DMS114 treated with DMSO at 0.1 percent for 48 hours (cell line): ENCODE results near the gene TEX54.

Experiments used
- DNase-seq: peaks from one replicate; lab custom pipeline; 2025; ENCODE audit not compliant: unreplicated experiment; lab: John Stamatoyannopoulos, UW

TEX54 gene

DNA sequence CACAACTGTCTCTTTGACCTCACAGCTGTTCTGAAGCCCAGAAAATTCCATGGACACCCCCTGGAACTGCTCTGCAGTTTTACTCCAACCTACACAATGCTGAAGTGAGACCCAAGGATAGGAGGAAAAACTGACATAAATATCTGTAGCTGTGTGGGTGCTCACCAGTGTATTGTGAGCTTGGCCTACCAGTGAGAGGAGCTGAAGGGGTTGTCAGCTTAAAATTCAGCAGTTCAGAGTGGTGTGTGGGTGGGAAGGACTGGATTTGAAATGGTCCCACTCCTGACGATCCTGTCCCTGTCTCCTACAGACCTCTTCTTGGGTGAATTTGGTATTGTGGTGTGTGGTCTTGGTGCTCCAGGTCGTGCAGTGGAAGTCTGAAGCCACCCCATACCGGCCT is 43.1 kb downstream of the TEX54 start:
- DNase-seq: no peak

DNA sequence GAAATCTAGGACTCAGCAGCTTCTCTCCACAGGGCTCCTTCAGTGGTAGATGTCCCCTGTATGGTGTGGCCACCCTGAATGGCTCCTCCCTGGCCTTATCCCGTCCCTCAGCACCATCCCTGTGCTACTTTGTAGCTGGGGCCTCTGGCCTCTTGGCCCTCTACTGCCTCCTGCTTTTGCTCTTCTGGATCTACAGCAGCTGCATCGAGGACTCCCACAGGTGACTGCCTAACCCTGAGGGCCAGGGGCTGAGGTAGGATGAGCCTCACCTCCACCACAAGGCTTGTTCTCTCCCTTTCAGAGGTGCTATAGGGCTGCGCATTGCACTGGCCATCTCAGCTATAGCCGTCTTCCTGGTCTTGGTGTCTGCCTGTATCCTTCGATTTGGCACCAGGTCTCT is 43.6 kb downstream of the TEX54 start:
- no peak for DNase-seq

DNA sequence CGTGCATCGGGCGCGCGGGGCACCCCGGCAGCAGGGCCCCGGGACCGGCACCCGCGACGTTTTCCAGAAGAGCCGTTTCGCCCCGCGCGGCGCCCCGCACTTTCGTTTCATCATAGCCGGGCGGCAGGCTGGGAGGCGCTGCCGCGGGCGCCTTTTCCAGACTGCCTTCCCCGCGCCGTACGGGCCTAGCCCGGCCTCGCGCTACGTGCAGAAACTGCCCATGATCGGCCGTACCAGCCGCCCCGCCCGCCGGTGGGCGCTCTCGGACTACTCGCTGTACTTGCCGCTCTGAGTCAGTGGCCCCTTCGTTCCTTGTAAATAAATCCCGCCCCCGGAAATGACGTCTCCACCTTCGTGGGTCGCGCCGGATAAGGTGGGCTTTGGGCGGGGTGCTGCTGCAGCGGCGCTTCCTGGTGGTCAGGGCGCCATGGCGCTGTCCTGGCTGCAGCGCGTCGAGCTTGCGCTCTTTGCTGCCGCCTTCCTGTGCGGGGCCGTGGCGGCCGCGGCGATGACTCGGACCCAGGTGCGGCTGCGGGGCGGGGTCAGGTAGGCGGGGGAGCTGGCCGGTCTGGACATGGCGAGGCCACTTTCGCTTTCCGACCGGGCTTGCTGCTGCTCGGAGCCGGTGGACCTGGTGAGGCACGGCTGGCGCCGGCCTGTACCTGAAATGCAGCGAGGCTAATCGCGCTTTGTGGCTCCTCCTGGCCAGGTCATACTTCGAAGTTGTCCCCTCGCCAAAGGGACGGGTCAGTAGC is 45.5 kb downstream of the TEX54 start, which contains the start of gene TMEM179B:
TMEM179B (plus strand) TSS at position 398 of the 755 bp plus-strand sequence; CDS start at position 428, 30 bp downstream.
- DNase-seq: peak; percentile 96

DNA sequence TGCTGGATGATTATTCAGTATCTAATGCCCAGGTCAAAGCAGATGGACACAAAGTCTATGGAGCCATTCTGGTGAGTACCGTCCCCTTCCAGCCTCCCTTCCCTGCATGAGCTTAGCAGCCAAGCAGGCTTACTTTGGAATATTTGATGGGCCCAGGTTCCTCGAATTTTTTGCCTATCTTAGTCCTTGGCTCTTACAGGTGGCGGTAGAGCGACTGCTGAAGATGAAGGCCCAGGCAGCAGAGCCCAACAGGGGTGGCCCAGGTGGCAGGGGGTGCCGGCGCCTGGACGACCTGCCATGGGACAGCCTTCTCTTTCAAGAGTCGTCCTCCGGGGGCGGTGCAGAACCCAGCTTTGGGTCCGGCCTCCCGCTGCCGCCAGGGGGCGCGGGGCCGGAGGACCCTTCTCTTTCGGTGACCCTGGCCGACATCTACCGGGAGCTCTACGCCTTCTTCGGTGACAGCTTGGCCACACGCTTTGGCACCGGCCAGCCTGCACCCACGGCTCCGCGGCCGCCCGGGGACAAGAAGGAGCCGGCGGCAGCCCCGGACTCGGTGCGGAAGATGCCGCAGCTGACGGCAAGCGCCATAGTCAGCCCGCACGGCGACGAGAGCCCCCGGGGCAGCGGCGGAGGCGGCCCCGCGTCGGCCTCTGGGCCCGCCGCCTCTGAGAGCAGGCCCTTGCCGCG is 46.2 kb downstream of the TEX54 start:
- DNase-seq: peak; percentile 78

DNA sequence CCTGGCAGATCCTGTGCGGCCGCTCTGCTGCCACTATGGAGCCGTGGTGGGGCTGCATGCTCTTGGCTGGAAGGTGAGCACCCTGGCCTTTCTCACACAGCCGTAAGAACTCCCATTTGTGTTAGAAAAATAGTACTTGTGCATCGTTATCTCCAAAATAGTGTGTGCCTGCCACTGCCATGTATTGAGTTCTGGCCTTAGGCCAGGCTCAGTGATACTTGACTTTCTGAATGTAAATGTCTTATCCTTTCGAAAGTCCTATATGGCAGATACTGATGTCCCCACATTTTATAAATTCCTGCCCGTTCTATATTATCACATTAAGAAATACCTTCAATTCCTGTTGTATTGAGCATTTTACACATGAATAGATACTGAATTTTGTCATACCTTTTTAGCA is 49.9 kb downstream of the TEX54 start:
- no peak for DNase-seq
